ENCODE results near the gene C1orf185. TPM values are rescaled to one million over a fixed set of nuclear protein-coding genes. Genes with fewer than 3 reads are reported as not detected.

C1orf185 gene
- total RNA-seq, 1 donor from 2014 or later = not detected

- H3K4me1 Mint-ChIP-seq = no peaks in the 10 kb centered on the region
- H3K36me3 Mint-ChIP-seq (ENCODE audit: low read depth) = no peaks in the 10 kb centered on the region
- H3K9me3 Mint-ChIP-seq = no peaks in the 10 kb centered on the region
- no peak overlapping the region for H3K27ac Mint-ChIP-seq (ENCODE audit: unreplicated experiment)
- H3K4me3 Mint-ChIP-seq = no peak overlapping the region
- peaks cover 46% of the 10 kb centered on the region for H3K27me3 Mint-ChIP-seq (ENCODE audit: low read depth)
- no peak for TF ChIP-seq CTCF (conservative IDR thresholded peaks at IDR 0.05)
- DNase-seq (ENCODE audit: low read depth, low spot score) = no peak
Observed at GRCh38 chr1:51070640-51071039, 31.4 kb upstream of the C1orf185 start.

GRCh38 chr1:51071291-51072042 is 30.6 kb upstream of the C1orf185 start:
- Mint-ChIP-seq H3K4me3 (no peak overlapping the region), H3K27ac (ENCODE audit: unreplicated experiment) (no peak overlapping the region), H3K4me1 (no peaks in the 10 kb centered on the region), H3K36me3 (ENCODE audit: low read depth) (no peaks in the 10 kb centered on the region), H3K9me3 (no peaks in the 10 kb centered on the region), H3K27me3 (ENCODE audit: low read depth) (peaks cover 51% of the 10 kb centered on the region)
- no peak for DNase-seq (ENCODE audit: low read depth, low spot score)
- no peak for TF ChIP-seq CTCF (conservative IDR thresholded peaks at IDR 0.05)

GRCh38 chr1:51072043-51072439 is 30.0 kb upstream of the C1orf185 start:
- no peak for DNase-seq (ENCODE audit: low read depth, low spot score)
- H3K27me3 Mint-ChIP-seq (ENCODE audit: low read depth) = peaks cover 52% of the 10 kb centered on the region
- no peaks in the 10 kb centered on the region for H3K4me1 Mint-ChIP-seq
- H3K27ac Mint-ChIP-seq (ENCODE audit: unreplicated experiment) = no peak overlapping the region
- H3K36me3 Mint-ChIP-seq (ENCODE audit: low read depth) = no peaks in the 10 kb centered on the region
- H3K9me3 Mint-ChIP-seq = no peaks in the 10 kb centered on the region
- no peak overlapping the region for H3K4me3 Mint-ChIP-seq
- no peak for TF ChIP-seq CTCF (conservative IDR thresholded peaks at IDR 0.05)

GRCh38 chr1:51072651-51073050 is 29.4 kb upstream of the C1orf185 start:
- Mint-ChIP-seq H3K4me1 (no peaks in the 10 kb centered on the region), H3K4me3 (no peak overlapping the region), H3K27ac (ENCODE audit: unreplicated experiment) (no peak overlapping the region), H3K36me3 (ENCODE audit: low read depth) (no peaks in the 10 kb centered on the region), H3K9me3 (no peaks in the 10 kb centered on the region), H3K27me3 (ENCODE audit: low read depth) (peaks cover 54% of the 10 kb centered on the region)
- DNase-seq (ENCODE audit: low read depth, low spot score) = no peak
- TF ChIP-seq CTCF (conservative IDR thresholded peaks at IDR 0.05) = no peak

- Mint-ChIP-seq H3K9me3 (no peaks in the 10 kb centered on the region), H3K4me1 (no peaks in the 10 kb centered on the region), H3K4me3 (no peak overlapping the region), H3K27me3 (ENCODE audit: low read depth) (peaks cover 55% of the 10 kb centered on the region), H3K27ac (ENCODE audit: unreplicated experiment) (no peak overlapping the region), H3K36me3 (ENCODE audit: low read depth) (no peaks in the 10 kb centered on the region)
- no peak for TF ChIP-seq CTCF (conservative IDR thresholded peaks at IDR 0.05)
- DNase-seq (ENCODE audit: low read depth, low spot score) = no peak
Observed at GRCh38 chr1:51073456-51073855, 28.6 kb upstream of the C1orf185 start.
